Peyer's patch (tissue), 4 donors: ENCODE results near the gene KCTD10. TPM values are rescaled to one million over a fixed set of nuclear protein-coding genes. Genes with fewer than 3 reads are reported as not detected.
"Not testable (repeated sequence)": the region's sequence is repeated elsewhere in the genome, so short reads cannot be mapped to it uniquely, and the experiment has no call there.

Experiments
- DNase-seq, 3 donors: peaks; one replicate each; pipeline ENCODE4 v3.0.0-alpha.2; 2017 to 2019
- H3K27ac ChIP-seq, 4 donors: fragments of 200-600 bp; sonication (generic); one replicate each; pipeline ENCODE4 v1.5.1; 2016 to 2019
- H3K27me3 ChIP-seq, 2 donors: fragments of 200-600 bp; sonication (generic); one replicate each; pipeline ENCODE4 v1.5.1; 2019
- H3K36me3 ChIP-seq, 3 donors: fragments of 200-600 bp; sonication (generic); one replicate each; pipeline ENCODE4 v1.5.1; 2016 to 2019
- H3K4me1 ChIP-seq, 4 donors: fragments of 200-600 bp; sonication (generic); one replicate each; pipeline ENCODE4 v1.5.1; 2016 to 2019
- H3K4me3 ChIP-seq, 4 donors: fragments of 200-600 bp; sonication (generic); 1 replicate in 3 of 4; 2 replicates in 1 of 4; pipeline ENCODE4 v1.5.1; 2016 to 2019; ENCODE audit warnings: mild to moderate bottlenecking in 1 of 4
- H3K9me3 ChIP-seq, 4 donors: fragments of 200-600 bp; sonication (generic); one replicate each; pipeline ENCODE4 v1.5.1; 2016 to 2019; ENCODE audit warnings: mild to moderate bottlenecking in 1 of 4
- CTCF ChIP-seq, 6 experiments: fragments of 450-650 bp in 4 of 6; fragments of 200-600 bp in 2 of 6; sonication (generic) in 1 of 6; IDR thresholded peaks; one replicate each; pipeline ENCODE4 v1.5.1; 2017 to 2019; ENCODE audit warnings: antibody characterized with exemption in 6 of 6, mild to moderate bottlenecking in 3 of 6, moderate library complexity in 1 of 6
- POLR2A ChIP-seq, 2 donors: fragments of 450-650 bp; IDR thresholded peaks; one replicate each; pipeline ENCODE4 v1.5.1; 2017; ENCODE audit warnings: antibody characterized with exemption in 2 of 2, mild to moderate bottlenecking in 2 of 2, moderate library complexity in 2 of 2
- total RNA-seq, 4 donors: library from RNA; depleted of rRNA; stranded (reverse); fragments of >200 nt; gene quantifications; one replicate each; pipeline ENCODE4 v1.1.0, GENCODE V29; 2016

Gene KCTD10
- total RNA-seq, 4 donors from 2014 or later: 18.4 to 53.6 (median 28.8) TPM

- Histone ChIP-seq H3K4me3 (no peak overlapping the region), H3K36me3 (no peaks in the 10 kb centered on the region), H3K4me1 (peaks cover 0 to 4% (median 0%) of the 10 kb centered on the region in 4 donors), H3K9me3 (no peaks in the 10 kb centered on the region), H3K27ac (no peak overlapping the region), H3K27me3 (no peaks in the 10 kb centered on the region)
- no peak for DNase-seq
- TF ChIP-seq POLR2A (IDR thresholded peaks at IDR 0.05) (no peak), CTCF (IDR thresholded peaks at IDR 0.05) (no peak)
These were observed 44.7 kb downstream of the KCTD10 start for GRCh38 chr12:109432431-109432830.

- H3K4me1 ChIP-seq: peaks cover 0 to 4% (median 0%) of the 10 kb centered on the region in 4 donors
- H3K36me3 ChIP-seq: no peaks in the 10 kb centered on the region
- DNase-seq: no peak
- TF ChIP-seq CTCF (IDR thresholded peaks at IDR 0.05) (no peak), POLR2A (IDR thresholded peaks at IDR 0.05) (no peak)
- no peaks in the 10 kb centered on the region for H3K27me3 ChIP-seq
- H3K9me3 ChIP-seq: no peaks in the 10 kb centered on the region
- H3K4me3 ChIP-seq: no peak overlapping the region
- no peak overlapping the region for H3K27ac ChIP-seq
These were observed 46.9 kb downstream of the KCTD10 start for GRCh38 chr12:109430244-109430643.

GRCh38 chr12:109428804-109429203, 48.3 kb downstream of the KCTD10 start:
- not testable (repeated sequence) for H3K9me3 ChIP-seq, DNase-seq, H3K4me1 ChIP-seq, H3K36me3 ChIP-seq, H3K27me3 ChIP-seq, H3K4me3 ChIP-seq, H3K27ac ChIP-seq

GRCh38 chr12:109428037-109428629, 49.0 kb downstream of the KCTD10 start:
- TF ChIP-seq POLR2A (IDR thresholded peaks at IDR 0.05) (no peak), CTCF (IDR thresholded peaks at IDR 0.05) (peak; percentile 66 to 98 (median 84))
- Histone ChIP-seq H3K27me3 (no peaks in the 10 kb centered on the region), H3K27ac (no peak overlapping the region), H3K36me3 (no peaks in the 10 kb centered on the region), H3K4me3 (no peak overlapping the region), H3K9me3 (no peaks in the 10 kb centered on the region), H3K4me1 (peaks cover 0 to 4% (median 0%) of the 10 kb centered on the region in 4 donors)
- DNase-seq: peak; percentile 55 to 89 (median 82)

GRCh38 chr12:109423392-109423791, 53.7 kb downstream of the KCTD10 start:
- H3K27me3 ChIP-seq: no peaks in the 10 kb centered on the region
- no peaks in the 10 kb centered on the region for H3K36me3 ChIP-seq

GRCh38 chr12:109422251-109422650, 54.8 kb downstream of the KCTD10 start:
- H3K27ac ChIP-seq: no peak overlapping the region
- no peaks in the 10 kb centered on the region for H3K36me3 ChIP-seq
- TF ChIP-seq POLR2A (IDR thresholded peaks at IDR 0.05) (no peak), CTCF (IDR thresholded peaks at IDR 0.05) (no peak)
- no peak overlapping the region for H3K4me3 ChIP-seq
- H3K9me3 ChIP-seq: no peaks in the 10 kb centered on the region
- no peaks in the 10 kb centered on the region for H3K4me1 ChIP-seq
- DNase-seq: no peak
- no peaks in the 10 kb centered on the region for H3K27me3 ChIP-seq

More at GRCh38 chr12:109423392-109423791, 53.7 kb downstream of the KCTD10 start:
- TF ChIP-seq POLR2A (IDR thresholded peaks at IDR 0.05) (no peak), CTCF (IDR thresholded peaks at IDR 0.05) (no peak)
- Histone ChIP-seq H3K4me3 (no peak overlapping the region), H3K27ac (no peak overlapping the region), H3K4me1 (no peaks in the 10 kb centered on the region), H3K9me3 (no peaks in the 10 kb centered on the region)
- DNase-seq: no peak
